Activated CD4-positive, alpha-beta T cell treated with anti-CD3 and anti-CD28 coated beads for 24 hours (primary cell): Measurements from ENCODE around the gene SLMAP.

Experiments
- DNase-seq, 2 donors: peaks; one replicate each; pipeline ENCODE4 v3.0.0-alpha.2; 2020; ENCODE audit warnings: low read depth in 2 of 2

Gene SLMAP

GRCh38 chr3:57755741-57756527 is at the start of gene SLMAP:
TSS of gene SLMAP (plus strand) at chr3:57756309. CDS start at chr3:57757652, 1,343 bp downstream.
- peak; percentile 89 to 92 for DNase-seq

- DNase-seq: no peak
These were observed 49.6 kb upstream of the SLMAP start for GRCh38 chr3:57706462-57706861.

GRCh38 chr3:57709031-57709430 is 47.1 kb upstream of the SLMAP start:
- no peak for DNase-seq

GRCh38 chr3:57709559-57709958 is 46.5 kb upstream of the SLMAP start:
- no peak for DNase-seq

GRCh38 chr3:57715686-57716085 is 40.4 kb upstream of the SLMAP start:
- no peak for DNase-seq

- no peak for DNase-seq
These were observed 38.8 kb upstream of the SLMAP start for GRCh38 chr3:57717205-57717868.

GRCh38 chr3:57718118-57718517 is 38.0 kb upstream of the SLMAP start:
- no peak for DNase-seq

GRCh38 chr3:57726397-57726796 is 29.7 kb upstream of the SLMAP start:
- DNase-seq: no peak

- DNase-seq: no peak
These were observed 29.0 kb upstream of the SLMAP start for GRCh38 chr3:57727106-57727505.

- DNase-seq: no peak
These were observed 26.6 kb upstream of the SLMAP start for GRCh38 chr3:57729334-57730045.

GRCh38 chr3:57730682-57731081 is 25.4 kb upstream of the SLMAP start:
- no peak for DNase-seq

- DNase-seq: no peak
These were observed 24.8 kb upstream of the SLMAP start for GRCh38 chr3:57731311-57731710.

- DNase-seq: no peak
These were observed 22.3 kb upstream of the SLMAP start for GRCh38 chr3:57733790-57734189.

GRCh38 chr3:57735405-57735804 is 20.7 kb upstream of the SLMAP start:
- no peak for DNase-seq

GRCh38 chr3:57737840-57738239 is 18.3 kb upstream of the SLMAP start:
- no peak for DNase-seq

- DNase-seq: no peak
These were observed 17.7 kb upstream of the SLMAP start for GRCh38 chr3:57738391-57738790.

GRCh38 chr3:57740027-57740426 is 16.1 kb upstream of the SLMAP start:
- DNase-seq: no peak

- DNase-seq: no peak
These were observed 12.6 kb upstream of the SLMAP start for GRCh38 chr3:57743496-57743895.

GRCh38 chr3:57745101-57745500 is 11.0 kb upstream of the SLMAP start:
- DNase-seq: no peak

- no peak for DNase-seq
These were observed 9.7 kb upstream of the SLMAP start for GRCh38 chr3:57746156-57747010.

- no peak for DNase-seq
These were observed 6.6 kb upstream of the SLMAP start for GRCh38 chr3:57749542-57749941.

- no peak for DNase-seq
These were observed 3.8 kb upstream of the SLMAP start for GRCh38 chr3:57752307-57752706.
